ENCODE data around the gene RASGEF1B. TPM values are rescaled to one million over a fixed set of nuclear protein-coding genes. Genes with fewer than 3 reads are reported as not detected.
A peak's percentile ranks its signal among the peaks of the same experiment; 100 is the strongest.

RASGEF1B gene
- total and polyA plus RNA-seq, 9 of the 15 experiments (the other 6 are each of a cell fraction or from before 2014, with no cell fraction given), result 0.04 to 0.57 (median 0.22) TPM

GRCh38 chr4:81432825-81433224 lies 38.9 kb downstream of the RASGEF1B start (continued):
- no peak for TF ChIP-seq NUFIP1 (IDR thresholded peaks at IDR 0.05; ENCODE audit: partially characterized antibody)

GRCh38 chr4:81431971-81432370 lies 39.7 kb downstream of the RASGEF1B start:
- no peak overlapping the region for H3K4me3 ChIP-seq
- H4K20me1 ChIP-seq (replicated peaks; ENCODE audit: control insufficient read depth, insufficient read depth, low read length), result no peaks in the 10 kb centered on the region
- H3K27ac ChIP-seq (ENCODE audit: extremely low read depth, low read depth, low read length), result no peak overlapping the region
- H3K9me3 ChIP-seq (replicated peaks; ENCODE audit: control insufficient read depth, insufficient read depth, low read depth, low read length), result no peaks in the 10 kb centered on the region
- peak overlapping the region; percentile 81 for H2AFZ ChIP-seq (ENCODE audit: low read depth, low read length)
- FAIRE-seq (peak; percentile 35), DNase-seq (ENCODE audit: extremely low read depth in 1 of 4, low spot score in 3 of 4) (no peak), ATAC-seq (no peak)
- peaks cover 5 to 6% of the 10 kb centered on the region in 2 experiments; a peak in 2 of 5 replicates for H3K4me1 ChIP-seq (replicated peaks in 1 of 2; ENCODE audit: control insufficient read depth in 2 of 2, insufficient read depth in 2 of 2, low read length in 2 of 2)
- CTCF ChIA-PET (ENCODE audit: low intra/inter-chr PET ratio), result no interaction called here
- intact Hi-C loops (cut with micrococcal nuclease), result no loop called here
- no peaks in the 10 kb centered on the region for H3K9me1 ChIP-seq (ENCODE audit: control insufficient read depth, insufficient read depth, low read length)
- in situ Hi-C loops (cut with MboI), result no loop called here
- no peaks in the 10 kb centered on the region for H3K27me3 ChIP-seq (ENCODE audit: control insufficient read depth in 2 of 2, insufficient read depth in 2 of 2, low read length in 2 of 2)
- POLR2A ChIA-PET, result interaction anchor here (1.1 kb wide), 1 partner anchor 35 kb away, joined by 3 read pairs; no protein-coding TSS in a partner anchor
- H3K36me3 ChIP-seq (ENCODE audit: control insufficient read depth, insufficient read depth, low read length), result no peaks in the 10 kb centered on the region
- no peak overlapping the region; the same call in 1 of the 2 replicates for H3K4me2 ChIP-seq (ENCODE audit: insufficient read depth, low read length)
- WGBS (ENCODE audit: insufficient coverage, low coverage, missing lambda C conversion rate), result 0% methylated on average over 1 of the region's 1 CpG
- H3K79me2 ChIP-seq (ENCODE audit: control insufficient read depth, insufficient read depth, low read length), result no peaks in the 10 kb centered on the region
- no peak overlapping the region for H3K9ac ChIP-seq (ENCODE audit: insufficient read depth in 1 of 2, low read depth in 2 of 2, low read length in 2 of 2)
- no TSS peak for BruUV-seq (replicated peaks)
- TF ChIP-seq NR2C2 (CRISPR knock-in tag; IDR thresholded peaks at IDR 0.05) (no peak), NR2C2 (tag; IDR thresholded peaks at IDR 0.05) (no peak), DACH1 (IDR thresholded peaks at IDR 0.05; ENCODE audit: partially characterized antibody) (no peak), CEBPB (tag; IDR thresholded peaks at IDR 0.05) (no peak), RAD21 (CRISPR knock-in tag; conservative IDR thresholded peaks at IDR 0.05 in 1 of 2, IDR thresholded peaks at IDR 0.05 in 1 of 2) (no peak), CUX1 (CRISPR knock-in tag; IDR thresholded peaks at IDR 0.05) (no peak), TFAM (CRISPR knock-in tag; conservative IDR thresholded peaks at IDR 0.05) (no peak), CBX2 (IDR thresholded peaks at IDR 0.05; ENCODE audit: insufficient read depth, low read length, poor library complexity, severe bottlenecking) (no peak), TSC22D4 (tag; IDR thresholded peaks at IDR 0.05) (no peak), UBTF (IDR thresholded peaks at IDR 0.05; ENCODE audit: borderline replicate concordance in 1 of 2, low read depth in 2 of 2, low read length in 2 of 2) (no peak), PRMT5 (CRISPR knock-in tag; IDR thresholded peaks at IDR 0.05) (no peak), MAFF (IDR thresholded peaks at IDR 0.05; ENCODE audit: low read length) (no peak), RBM22 (IDR thresholded peaks at IDR 0.05; ENCODE audit: low read depth, low read length, poor library complexity, severe bottlenecking) (no peak), KLF1 (tag; IDR thresholded peaks at IDR 0.05) (no peak)

All from K562 (cell line).